Caki2 (cell line): ENCODE data around the gene CHCHD4. TPM values are rescaled to one million over a fixed set of nuclear protein-coding genes. Genes with fewer than 3 reads are reported as not detected.

ENCODE experiments used
- DNase-seq: peaks from one replicate; pipeline ENCODE4 v3.0.0-alpha.2; 2015; ENCODE audit warnings: low read depth
- in situ Hi-C: cut with HindIII; loops from 2 replicates; pipeline ENCODE4 v1.10.0; 2016; ENCODE audit warnings: low sequenced_read_pairs, low pct_unique_long_range_greater_than_20kb, mixed read lengths
- total RNA-seq: library from RNA; depleted of rRNA; stranded (reverse); fragments of >200 nt; shearing (Covaris generic); gene quantifications from 2 replicates; pipeline ENCODE4 v1.2.3, GENCODE V29; 2014; ENCODE audit warnings: low replicate concordance; rRNA removed

Gene CHCHD4
- 15.6 and 16.7 TPM in 2 replicates for total RNA-seq

- peak; percentile 96 for DNase-seq
- in situ Hi-C loops: no loop called here
Observed at GRCh38 chr3:14124615-14125192, at the start of gene CHCHD4, which contains the start of gene TMEM43. Gene CHCHD4, minus strand, starts transcription at chr3:14124870. Its CDS starts 194 bp downstream, at chr3:14124676. Gene TMEM43, plus strand, starts transcription at chr3:14125052. Its CDS starts 142 bp downstream, at chr3:14125194.

GRCh38 chr3:14172496-14172895 lies 47.8 kb upstream of the CHCHD4 start:
- DNase-seq: no peak
- in situ Hi-C loops: no loop called here

- in situ Hi-C loops: no loop called here
- DNase-seq: no peak
Observed at GRCh38 chr3:14170531-14171159, 46.0 kb upstream of the CHCHD4 start.

- in situ Hi-C loops: no loop called here
- no peak for DNase-seq
Observed at GRCh38 chr3:14169871-14170270, 45.2 kb upstream of the CHCHD4 start.

GRCh38 chr3:14169435-14169834 lies 44.8 kb upstream of the CHCHD4 start:
- DNase-seq: no peak
- in situ Hi-C loops: no loop called here

- in situ Hi-C loops: no loop called here
- DNase-seq: no peak
Observed at GRCh38 chr3:14166877-14167603, 42.4 kb upstream of the CHCHD4 start.

- in situ Hi-C loops: no loop called here
- no peak for DNase-seq
Observed at GRCh38 chr3:14162178-14162577, 37.5 kb upstream of the CHCHD4 start.

GRCh38 chr3:14161282-14161681 lies 36.6 kb upstream of the CHCHD4 start:
- in situ Hi-C loops: no loop called here
- DNase-seq: no peak

GRCh38 chr3:14159426-14159825 lies 34.8 kb upstream of the CHCHD4 start:
- in situ Hi-C loops: no loop called here
- DNase-seq: no peak

- DNase-seq: no peak
- in situ Hi-C loops: no loop called here
Observed at GRCh38 chr3:14158370-14158769, 33.7 kb upstream of the CHCHD4 start.

- in situ Hi-C loops: no loop called here
- no peak for DNase-seq
Observed at GRCh38 chr3:14157951-14158350, 33.3 kb upstream of the CHCHD4 start.

- in situ Hi-C loops: no loop called here
- no peak for DNase-seq
Observed at GRCh38 chr3:14156843-14157561, 32.3 kb upstream of the CHCHD4 start.

- in situ Hi-C loops: no loop called here
- no peak for DNase-seq
Observed at GRCh38 chr3:14156201-14156600, 31.5 kb upstream of the CHCHD4 start.

GRCh38 chr3:14154895-14155440 lies 30.3 kb upstream of the CHCHD4 start:
- DNase-seq: no peak
- in situ Hi-C loops: no loop called here

GRCh38 chr3:14154276-14154675 lies 29.6 kb upstream of the CHCHD4 start:
- DNase-seq: no peak
- in situ Hi-C loops: no loop called here

GRCh38 chr3:14153663-14154062 lies 29.0 kb upstream of the CHCHD4 start:
- no peak for DNase-seq
- in situ Hi-C loops: no loop called here

- in situ Hi-C loops: no loop called here
- DNase-seq: no peak
Observed at GRCh38 chr3:14152963-14153355, 28.3 kb upstream of the CHCHD4 start.

- in situ Hi-C loops: no loop called here
- no peak for DNase-seq
Observed at GRCh38 chr3:14152233-14152962, 27.7 kb upstream of the CHCHD4 start.
